Sigmoid colon (tissue), 7 donors: ENCODE data around the gene XRN2. TPM values are rescaled to one million over a fixed set of nuclear protein-coding genes. Genes with fewer than 3 reads are reported as not detected.

Experiments used
- DNase-seq: peaks from one replicate; pipeline ENCODE4 v3.0.0-alpha.2; 2019
- H3K27ac ChIP-seq, 4 donors: fragments of 200-600 bp; sonication (generic); one replicate each; pipeline ENCODE4 v1.5.1; 2016 to 2019; ENCODE audit warnings: mild to moderate bottlenecking in 1 of 4
- H3K27me3 ChIP-seq, 3 donors: fragments of 200-600 bp; sonication (generic); one replicate each; pipeline ENCODE4 v1.5.1; 2019; ENCODE audit warnings: mild to moderate bottlenecking in 1 of 3
- H3K36me3 ChIP-seq, 4 donors: fragments of 200-600 bp; sonication (generic); one replicate each; pipeline ENCODE4 v1.5.1; 2016 to 2019
- H3K4me1 ChIP-seq, 4 donors: fragments of 200-600 bp; sonication (generic); one replicate each; pipeline ENCODE4 v1.5.1; 2017 to 2019
- H3K4me3 ChIP-seq, 4 donors: fragments of 200-600 bp; sonication (generic); one replicate each; pipeline ENCODE4 v1.5.1; 2017 to 2019; ENCODE audit warnings: mild to moderate bottlenecking in 2 of 4, moderate library complexity in 1 of 4
- H3K9me3 ChIP-seq, 4 donors: fragments of 200-600 bp in 3 of 4; sonication (generic) in 3 of 4; one replicate each; pipeline versions ENCODE4 v1.5.1 to v1.6.1; 2013 to 2019
- EP300 ChIP-seq, 4 donors: sonication (generic); formaldehyde crosslinking; IDR thresholded peaks; one replicate each; pipeline ENCODE4 v1.6.1; 2017; ENCODE audit warnings: antibody characterized with exemption in 4 of 4
- POLR2A ChIP-seq, 2 donors: fragments of 450-650 bp; IDR thresholded peaks; one replicate each; pipeline ENCODE4 v1.6.1; 2016; ENCODE audit warnings: antibody characterized with exemption in 2 of 2, mild to moderate bottlenecking in 2 of 2, moderate library complexity in 2 of 2
- POLR2AphosphoS5 ChIP-seq, 4 donors: sonication (generic); formaldehyde crosslinking; IDR thresholded peaks; one replicate each; pipeline ENCODE4 v1.6.1; 2017; ENCODE audit warnings: antibody characterized with exemption in 4 of 4
- WGBS, 2 donors: extraction: QIAGEN DNeasy Blood & Tissue Kit; methylation state at CpG; one replicate each; pipeline ENCODE4 v1.1.7; 2013; 5-methylcytosine and 5-hydroxymethylcytosine counted together
- intact Hi-C: fragments of 100-400 bp; cut with DNase I; formaldehyde crosslinking; loops from one replicate; pipeline ENCODE4 v1.15.1; 2023
- polyA plus RNA-seq, 3 donors: library from polyadenylated mRNA; stranded (reverse); fragments of 200-250 nt; gene quantifications; one replicate each; pipeline ENCODE4 v1.2.3, GENCODE V29; 2013
- total RNA-seq, 4 donors: library from RNA; depleted of rRNA; stranded (reverse); fragments of >200 nt; gene quantifications; one replicate each; pipeline ENCODE4 v1.1.0, GENCODE V29; 2016
- TF ChIP-seq, protein P1 (sequence below), 4 experiments: fragments of 450-650 bp in 3 of 4; fragments of 200-600 bp in 1 of 4; IDR thresholded peaks; one replicate each; pipeline ENCODE4 v1.5.1; 2016 to 2019; ENCODE audit warnings: antibody characterized with exemption in 4 of 4, mild to moderate bottlenecking in 3 of 4, moderate library complexity in 2 of 4
- donor health status: healthy with polysubstance abuse.
- donor health status: Bipolar disorder and iron deficiency.
- donor health status: healthy.

Gene XRN2
- total and polyA plus RNA-seq, 7 donors: 21.0 to 79.8 (median 53.5) TPM

DNA sequence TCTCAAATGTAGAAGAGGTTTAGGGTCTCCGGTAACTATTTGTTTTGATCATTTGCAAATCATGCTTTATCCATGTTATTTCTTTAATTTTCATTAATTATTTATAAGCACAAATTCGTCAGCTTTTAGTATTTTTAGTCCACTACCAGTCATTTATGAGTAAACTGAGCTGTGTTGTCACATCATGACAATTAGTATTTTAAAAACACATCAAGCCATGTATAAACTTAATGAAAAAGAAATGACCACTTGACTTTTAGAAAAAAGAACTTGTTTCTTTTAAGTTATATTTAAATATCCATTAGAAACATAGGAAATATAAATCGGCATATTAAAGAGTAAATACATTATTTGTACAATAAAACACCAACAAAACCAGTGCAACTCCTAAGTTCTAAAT lies 91.4 kb downstream of the XRN2 start:
- no peak for DNase-seq
- no peaks in the 10 kb centered on the region for H3K9me3 ChIP-seq
- H3K4me3 ChIP-seq: no peak overlapping the region
- H3K27ac ChIP-seq: no peak overlapping the region
- H3K36me3 ChIP-seq: peaks cover 0 to 9% (median under 1%) of the 10 kb centered on the region in 4 donors
- H3K27me3 ChIP-seq: peaks cover 64 to 90% (median 83%) of the 10 kb centered on the region in 3 donors
- WGBS, 2 donors: 16 to 17% methylated on average over 3 of the region's 3 CpGs
- intact Hi-C loops: no loop called here
- TF ChIP-seq EP300 (IDR thresholded peaks at IDR 0.05): no peak
- TF ChIP-seq POLR2A (IDR thresholded peaks at IDR 0.05): no peak
- TF ChIP-seq, protein P1, sequence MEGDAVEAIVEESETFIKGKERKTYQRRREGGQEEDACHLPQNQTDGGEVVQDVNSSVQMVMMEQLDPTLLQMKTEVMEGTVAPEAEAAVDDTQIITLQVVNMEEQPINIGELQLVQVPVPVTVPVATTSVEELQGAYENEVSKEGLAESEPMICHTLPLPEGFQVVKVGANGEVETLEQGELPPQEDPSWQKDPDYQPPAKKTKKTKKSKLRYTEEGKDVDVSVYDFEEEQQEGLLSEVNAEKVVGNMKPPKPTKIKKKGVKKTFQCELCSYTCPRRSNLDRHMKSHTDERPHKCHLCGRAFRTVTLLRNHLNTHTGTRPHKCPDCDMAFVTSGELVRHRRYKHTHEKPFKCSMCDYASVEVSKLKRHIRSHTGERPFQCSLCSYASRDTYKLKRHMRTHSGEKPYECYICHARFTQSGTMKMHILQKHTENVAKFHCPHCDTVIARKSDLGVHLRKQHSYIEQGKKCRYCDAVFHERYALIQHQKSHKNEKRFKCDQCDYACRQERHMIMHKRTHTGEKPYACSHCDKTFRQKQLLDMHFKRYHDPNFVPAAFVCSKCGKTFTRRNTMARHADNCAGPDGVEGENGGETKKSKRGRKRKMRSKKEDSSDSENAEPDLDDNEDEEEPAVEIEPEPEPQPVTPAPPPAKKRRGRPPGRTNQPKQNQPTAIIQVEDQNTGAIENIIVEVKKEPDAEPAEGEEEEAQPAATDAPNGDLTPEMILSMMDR (IDR thresholded peaks at IDR 0.05): no peak
- peak in 1 of 4 donors; percentile 7 for TF ChIP-seq POLR2AphosphoS5 (IDR thresholded peaks at IDR 0.05)
- H3K4me1 ChIP-seq: peaks cover 0 to 26% (median 15%) of the 10 kb centered on the region in 4 donors

DNA sequence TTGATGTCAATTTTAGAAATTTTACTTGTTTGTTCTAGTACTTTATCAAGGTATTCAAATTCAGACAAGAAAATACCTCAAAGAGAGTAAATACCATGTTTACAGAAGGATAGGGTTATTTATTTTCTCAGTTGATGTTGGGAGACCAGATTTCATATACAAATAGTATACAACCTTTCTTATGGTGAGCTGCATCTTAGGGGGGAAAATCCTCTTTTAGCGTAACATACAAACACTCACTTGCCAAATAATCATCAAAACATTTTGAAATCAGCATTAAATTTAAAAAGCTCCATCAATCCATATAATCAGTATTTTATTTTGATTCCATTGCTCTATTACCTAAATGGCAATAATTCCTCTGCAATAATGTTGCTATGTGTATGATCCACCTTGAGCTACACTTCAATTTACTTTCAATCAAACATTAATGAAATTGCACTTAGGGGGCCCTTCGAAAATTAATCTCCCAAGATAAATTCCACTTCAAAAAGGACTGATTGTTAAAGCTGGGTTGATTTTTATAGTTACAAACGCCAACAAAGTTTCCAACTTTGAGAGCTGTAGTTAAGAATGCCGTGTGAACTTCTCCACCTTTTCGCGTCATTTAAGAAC lies 92.0 kb downstream of the XRN2 start:
- H3K4me1 ChIP-seq: peaks cover 0 to 26% (median 15%) of the 10 kb centered on the region in 4 donors
- TF ChIP-seq POLR2A (IDR thresholded peaks at IDR 0.05): no peak
- TF ChIP-seq POLR2AphosphoS5 (IDR thresholded peaks at IDR 0.05): peak in 1 of 4 donors; percentile 3
- H3K9me3 ChIP-seq: no peaks in the 10 kb centered on the region
- intact Hi-C loops: loop anchor here (5.0 kb wide), 2 partner anchors 93 to 293 kb away; partner anchors contain the start of gene XRN2
- H3K27ac ChIP-seq: no peak overlapping the region
- H3K36me3 ChIP-seq: peaks cover 0 to 3% (median 0%) of the 10 kb centered on the region in 4 donors
- no peak for DNase-seq
- no peak overlapping the region for H3K4me3 ChIP-seq
- peaks cover 65 to 96% (median 89%) of the 10 kb centered on the region in 3 donors for H3K27me3 ChIP-seq
- 12 to 17% methylated on average over 6 of the region's 6 CpGs for WGBS, 2 donors

DNA sequence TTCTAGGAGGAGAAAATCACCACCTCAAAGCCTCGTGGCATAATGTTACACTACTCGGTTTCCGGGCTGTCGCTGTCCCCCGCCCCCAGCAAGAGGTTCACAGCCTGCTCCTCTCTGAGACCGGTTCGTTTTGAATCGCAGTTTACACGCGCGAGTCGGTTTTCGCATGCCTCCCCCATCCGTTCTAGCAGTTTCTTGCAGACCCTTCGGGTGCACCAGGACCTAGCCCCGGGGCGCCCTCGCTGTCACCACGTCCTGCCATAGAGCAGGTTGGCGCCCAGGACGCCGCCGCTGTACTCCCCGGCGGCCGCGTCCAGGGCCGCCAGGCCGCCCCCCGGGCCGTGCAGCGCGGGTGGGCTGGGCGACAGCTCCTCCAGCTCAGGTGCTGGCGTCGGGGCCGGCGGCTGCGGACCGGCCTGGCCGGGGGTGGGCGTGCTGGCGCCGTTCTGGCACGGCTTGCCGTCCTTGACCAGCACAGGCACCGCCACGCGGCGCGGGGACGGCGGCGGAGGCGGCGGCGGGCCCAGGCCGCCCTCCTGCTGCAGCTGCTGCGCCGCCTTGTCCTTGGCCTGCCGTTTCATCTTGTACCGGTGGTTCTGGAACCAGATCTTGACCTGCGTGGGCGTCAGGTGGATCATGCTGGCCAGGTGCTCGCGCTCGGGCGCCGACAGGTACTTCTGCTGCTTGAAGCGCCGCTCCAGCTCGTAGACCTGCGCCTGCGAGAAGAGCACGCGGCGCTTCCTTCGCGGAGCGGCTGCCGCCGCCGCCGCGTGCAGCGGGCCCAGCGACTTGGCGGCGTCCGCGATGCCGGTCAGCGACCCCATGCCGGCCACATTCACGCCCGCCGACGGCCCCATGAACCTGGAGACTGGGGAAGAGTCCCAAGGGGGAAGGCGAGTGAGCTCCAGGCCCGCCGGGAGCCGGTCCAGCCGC lies 92.8 kb downstream of the XRN2 start:
- intact Hi-C loops: loop anchor here (5.0 kb wide), 2 partner anchors 94 to 294 kb away; partner anchors contain the start of gene XRN2
- no peak overlapping the region for H3K27ac ChIP-seq
- 4 to 7% methylated on average over 103 of the region's 103 CpGs for WGBS, 2 donors
- TF ChIP-seq POLR2AphosphoS5 (IDR thresholded peaks at IDR 0.05) (no peak), POLR2A (IDR thresholded peaks at IDR 0.05) (no peak), EP300 (IDR thresholded peaks at IDR 0.05) (no peak)
- TF ChIP-seq, protein P1 (IDR thresholded peaks at IDR 0.05): no peak
- peaks cover 0 to 26% (median 15%) of the 10 kb centered on the region in 4 donors for H3K4me1 ChIP-seq
- no peaks in the 10 kb centered on the region for H3K36me3 ChIP-seq
- no peaks in the 10 kb centered on the region for H3K9me3 ChIP-seq
- H3K27me3 ChIP-seq: peaks cover 73 to 100% (median 96%) of the 10 kb centered on the region in 3 donors
- H3K4me3 ChIP-seq: peak overlapping the region in 3 of 4 donors; percentile 5 to 25 (median 13)
- DNase-seq: no peak

DNA sequence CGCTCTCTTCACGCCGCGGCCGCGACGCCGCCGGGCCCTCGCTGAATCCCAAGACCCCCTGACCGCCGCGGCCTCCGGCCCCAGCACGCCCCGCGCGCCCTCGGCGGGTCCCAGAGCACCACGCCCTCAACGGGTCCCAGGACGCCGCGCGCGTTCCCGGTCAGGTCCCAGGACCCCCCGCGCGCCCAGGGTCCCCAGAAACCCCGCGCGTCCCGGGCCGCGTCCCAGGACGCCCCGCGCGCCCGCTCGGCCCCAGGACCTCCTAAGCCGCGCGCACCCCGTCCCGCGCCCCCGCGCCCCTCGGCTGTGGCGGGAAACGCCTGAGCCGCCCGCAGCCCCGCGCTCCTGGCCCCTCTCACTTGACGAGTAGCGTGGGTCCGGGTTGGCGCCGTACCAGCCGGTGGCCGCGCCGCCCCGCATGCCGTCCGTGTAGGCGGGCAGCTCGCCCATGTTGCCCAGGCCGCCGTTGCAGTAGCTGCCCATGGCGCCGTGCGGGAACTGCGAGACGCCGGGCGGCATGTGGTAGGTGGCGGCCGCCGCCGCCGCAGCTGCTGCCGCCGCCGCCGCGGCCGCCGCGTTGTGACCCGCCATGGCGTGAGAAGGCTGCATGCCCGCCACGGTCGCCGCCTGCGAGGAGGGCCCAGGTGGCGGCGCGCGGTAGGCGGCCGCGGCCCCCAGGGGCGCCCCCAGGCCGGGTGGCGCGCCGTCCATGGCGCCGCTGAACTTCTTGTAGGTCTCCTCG lies 93.6 kb downstream of the XRN2 start:
- no peak for DNase-seq
- 3 to 11% methylated on average over 116 of the region's 116 CpGs for WGBS, 2 donors
- intact Hi-C loops: loop anchor here (5.0 kb wide), 2 partner anchors 94 to 294 kb away; partner anchors contain the start of gene XRN2

More for the DNA sequence above, 93.6 kb downstream of the XRN2 start:
- H3K4me3 ChIP-seq: peak overlapping the region in 3 of 4 donors; percentile 5 to 25 (median 13)
- H3K27ac ChIP-seq: no peak overlapping the region
- no peak for TF ChIP-seq POLR2A (IDR thresholded peaks at IDR 0.05)
- no peak for TF ChIP-seq POLR2AphosphoS5 (IDR thresholded peaks at IDR 0.05)
- TF ChIP-seq, protein P1 (IDR thresholded peaks at IDR 0.05): no peak
- TF ChIP-seq EP300 (IDR thresholded peaks at IDR 0.05): no peak
- no peaks in the 10 kb centered on the region for H3K36me3 ChIP-seq
- H3K4me1 ChIP-seq: peaks cover 0 to 22% (median 15%) of the 10 kb centered on the region in 4 donors
- no peaks in the 10 kb centered on the region for H3K9me3 ChIP-seq
- H3K27me3 ChIP-seq: peaks cover 66 to 100% (median 92%) of the 10 kb centered on the region in 3 donors
